Endothelial cell of umbilical vein (primary cell): ENCODE results near the gene SBDS.

Experiments used
- CTCF ChIP-seq, 2 donors: IDR thresholded peaks; 1 replicate in 1 of 2; 2 replicates in 1 of 2; pipeline ENCODE4 v1.5.1; 2011; ENCODE audit warnings: low read length in 2 of 2, mild to moderate bottlenecking in 2 of 2, moderate library complexity in 2 of 2, control low read depth in 1 of 2, inconsistent platforms in 1 of 2, low read depth in 1 of 2; ENCODE audit not compliant: insufficient read depth in 1 of 2; ENCODE audit errors: extremely low read depth in 1 of 2
- EZH2 ChIP-seq: IDR thresholded peaks from 2 replicates; pipeline ENCODE4 v1.6.1; 2012; ENCODE audit warnings: borderline replicate concordance, low read depth, mild to moderate bottlenecking, moderate library complexity, low read length, inconsistent platforms; ENCODE audit not compliant: severe bottlenecking
- MAX ChIP-seq: IDR thresholded peaks from 2 replicates; pipeline ENCODE4 v1.6.1; 2011; ENCODE audit not compliant: insufficient read depth, insufficient read length
- POLR2A ChIP-seq: IDR thresholded peaks from 2 replicates; pipeline ENCODE4 v1.6.1; 2012; ENCODE audit warnings: low read depth, mild to moderate bottlenecking, control low read depth, low read length

GRCh38 chr7:66948480-66949109, 46.8 kb downstream of the SBDS start:
- no peak for TF ChIP-seq POLR2A
- TF ChIP-seq CTCF (IDR thresholded peaks at IDR 0.05; ENCODE audit: extremely low read depth in 1 of 2, insufficient read depth in 1 of 2, low read depth in 1 of 2, low read length in 2 of 2): no peak
- no peak for TF ChIP-seq EZH2
- TF ChIP-seq MAX: no peak
